Measurements from ENCODE around the gene CCDC152.
"Not testable (repeated sequence)": the region's sequence is repeated elsewhere in the genome, so short reads cannot be mapped to it uniquely, and the experiment has no call there.

The CCDC152 gene

DNA sequence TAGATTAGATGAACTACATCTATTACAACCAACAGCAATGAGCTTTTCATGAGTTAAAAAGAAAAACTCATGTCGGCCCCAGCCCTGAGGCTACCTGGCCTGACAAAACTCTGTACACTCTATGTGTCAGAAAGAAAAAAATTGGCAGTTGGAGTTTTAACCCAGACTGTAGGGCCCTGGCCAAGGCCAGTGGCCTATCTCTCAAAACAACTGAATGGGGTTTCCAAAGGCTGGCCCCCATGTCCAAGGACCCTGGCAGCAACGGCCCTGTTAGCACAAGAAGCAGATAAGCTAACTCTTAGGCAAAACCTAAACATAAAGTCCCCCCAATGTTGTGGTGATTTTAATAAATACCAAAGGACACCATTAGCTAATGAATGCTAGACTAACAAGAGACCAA is 59.9 kb downstream of the CCDC152 start:
- not testable (repeated sequence) for DNase-seq

DNA sequence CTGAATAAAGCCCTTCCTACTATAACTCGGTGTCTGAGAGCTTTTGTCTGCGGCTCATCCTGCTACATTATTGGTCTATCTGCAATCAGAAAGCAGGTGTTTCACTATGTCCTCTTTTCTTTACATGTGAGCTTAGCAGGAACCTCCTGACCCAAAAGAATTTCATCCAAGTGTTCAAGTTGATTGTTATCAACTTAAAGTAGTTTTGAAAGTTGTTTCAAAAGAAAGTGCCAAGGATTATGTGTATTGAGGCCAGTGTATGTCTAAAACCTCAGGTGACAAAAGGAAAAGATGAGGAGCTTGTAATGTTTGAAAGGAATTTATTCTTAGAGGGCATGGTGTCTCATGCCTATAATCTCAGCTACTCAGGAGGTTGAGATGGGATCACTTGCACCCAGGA is 63.1 kb downstream of the CCDC152 start:
- DNase-seq, result no peak

DNA sequence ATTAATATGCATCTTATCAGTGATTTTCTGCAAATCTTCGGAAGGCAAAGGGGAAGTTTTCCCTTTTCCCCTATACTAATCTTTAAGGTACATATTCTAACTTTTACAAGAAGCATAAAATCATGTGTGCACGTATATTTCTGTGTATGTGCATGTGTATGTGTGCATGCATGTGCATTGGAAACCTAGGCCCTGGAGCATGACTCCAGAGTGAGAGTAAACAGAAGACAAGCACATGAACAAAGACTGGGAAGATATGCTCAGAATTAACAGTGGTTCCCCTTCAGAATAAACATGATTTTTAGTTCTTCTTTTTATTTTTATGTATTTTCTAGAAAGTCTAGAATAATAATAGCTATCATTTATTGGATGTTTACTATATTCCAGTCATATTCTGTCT is 65.9 kb downstream of the CCDC152 start:
- DNase-seq, result no peak

DNA sequence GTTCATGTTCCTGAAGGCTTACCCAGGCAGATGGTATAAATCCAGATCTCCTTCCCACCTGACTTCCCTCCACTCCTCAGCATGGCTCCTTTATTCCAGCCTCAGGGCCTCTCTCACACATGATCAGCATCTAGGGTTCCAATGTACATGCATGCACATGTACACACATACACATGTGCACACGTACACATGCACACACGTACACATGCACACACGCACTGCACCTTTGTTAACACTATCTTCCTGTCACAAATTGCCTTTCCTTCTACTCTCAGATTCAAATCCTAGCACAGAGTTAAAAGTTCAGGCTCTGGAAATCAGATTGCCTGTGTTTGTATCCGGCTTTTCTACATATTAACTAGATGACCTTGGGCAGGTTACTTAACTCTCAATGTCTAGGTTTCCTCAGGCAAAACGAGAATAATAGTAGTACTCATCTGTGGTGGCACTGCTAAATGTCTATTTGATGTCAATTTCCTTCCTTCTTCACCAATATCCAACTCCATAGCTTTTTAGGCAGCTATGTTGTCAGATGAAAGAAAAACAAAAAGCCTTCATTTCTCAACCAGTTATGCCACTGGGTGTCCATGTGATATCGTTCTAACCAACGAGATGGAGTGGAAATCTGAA is 67.8 kb downstream of the CCDC152 start:
- no peak for DNase-seq

DNA sequence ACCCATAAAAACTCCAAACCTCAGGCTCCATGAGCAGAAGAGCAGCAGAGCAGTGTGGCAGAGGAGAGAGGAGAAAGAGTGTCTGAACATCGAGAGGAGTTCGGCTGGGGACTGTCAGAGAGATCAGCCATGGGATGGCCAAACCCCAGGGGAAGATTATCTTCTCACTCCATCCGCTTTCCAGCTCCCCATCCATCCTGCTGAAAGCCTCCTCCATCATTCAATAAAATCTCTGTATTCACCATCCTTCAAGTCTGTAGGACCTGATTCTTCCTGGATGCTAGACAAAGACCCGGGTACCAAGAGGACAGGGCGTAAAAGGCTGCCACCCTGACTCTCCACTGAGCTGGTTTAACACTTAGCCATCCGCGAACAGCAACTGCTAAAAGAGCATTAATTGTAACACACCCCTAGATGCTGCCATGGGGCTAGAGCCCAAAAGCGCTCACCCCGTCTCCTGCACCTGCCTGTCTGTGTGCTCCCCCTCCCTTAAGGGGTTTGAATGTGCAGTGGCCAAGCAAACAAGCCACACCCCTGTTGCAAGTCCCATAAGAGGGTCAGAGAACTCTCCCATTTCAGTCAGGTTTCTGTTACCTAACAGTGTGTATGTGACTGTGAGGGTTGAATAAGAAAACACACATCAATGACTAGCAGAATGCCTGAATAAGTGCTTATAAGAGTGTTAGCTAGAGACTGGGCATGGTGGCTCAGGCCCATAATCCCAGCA is 69.0 kb downstream of the CCDC152 start:
- no peak for DNase-seq

DNA sequence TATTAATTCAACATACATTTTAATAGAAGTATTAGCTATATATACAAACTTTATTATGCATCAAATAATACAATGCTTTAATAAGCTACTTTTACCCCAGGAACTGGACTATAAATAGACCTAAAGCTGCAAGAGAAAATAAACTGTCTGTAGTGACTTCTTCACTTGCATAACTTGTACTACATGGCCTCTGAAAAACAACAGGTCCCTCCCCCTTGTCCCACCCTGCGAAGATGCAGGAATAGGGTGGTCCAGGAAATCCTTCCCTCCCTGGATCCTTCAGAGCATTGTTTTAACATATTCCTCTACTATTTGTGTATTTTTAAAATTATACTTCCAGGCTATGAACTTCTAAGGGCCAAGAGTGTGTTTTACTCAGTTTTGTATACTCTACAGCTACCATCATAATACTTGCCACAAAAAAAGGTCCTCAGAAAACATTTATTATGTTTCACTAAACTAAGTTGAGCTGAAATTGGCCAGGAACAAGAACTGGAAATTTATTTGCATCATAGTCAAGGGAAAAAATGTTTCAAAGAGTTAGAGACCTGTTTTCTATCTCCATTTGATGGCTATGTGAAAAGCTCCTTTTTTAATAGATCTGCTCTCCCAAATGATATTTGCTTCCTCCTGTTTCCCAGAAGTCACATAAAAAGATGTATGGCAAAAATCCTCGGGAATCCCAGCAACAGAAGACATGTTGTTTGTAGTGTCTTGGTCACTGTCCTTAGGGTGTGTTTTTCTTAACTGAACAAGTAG is 70.3 kb downstream of the CCDC152 start:
- DNase-seq, result no peak

DNA sequence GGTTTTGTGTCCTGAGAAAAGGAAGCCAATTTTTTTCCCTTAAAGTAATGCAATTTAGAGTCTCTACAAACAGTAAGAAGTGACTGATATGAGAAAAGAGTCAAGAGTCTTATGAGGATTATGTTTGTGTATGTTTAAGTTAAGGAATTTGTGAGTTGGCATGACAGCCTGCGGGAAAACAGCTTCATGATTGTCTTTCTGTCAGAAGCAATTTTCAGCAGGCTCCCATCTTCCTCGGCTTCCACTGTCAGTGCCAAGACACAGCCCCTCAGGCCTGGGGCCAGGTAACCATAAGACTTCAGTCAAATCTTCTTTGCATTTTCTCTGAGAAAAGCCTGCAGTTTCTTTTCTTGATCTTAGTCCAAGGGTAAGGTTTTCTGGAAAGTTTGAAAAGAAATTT is 72.1 kb downstream of the CCDC152 start:
- no peak for DNase-seq

DNA sequence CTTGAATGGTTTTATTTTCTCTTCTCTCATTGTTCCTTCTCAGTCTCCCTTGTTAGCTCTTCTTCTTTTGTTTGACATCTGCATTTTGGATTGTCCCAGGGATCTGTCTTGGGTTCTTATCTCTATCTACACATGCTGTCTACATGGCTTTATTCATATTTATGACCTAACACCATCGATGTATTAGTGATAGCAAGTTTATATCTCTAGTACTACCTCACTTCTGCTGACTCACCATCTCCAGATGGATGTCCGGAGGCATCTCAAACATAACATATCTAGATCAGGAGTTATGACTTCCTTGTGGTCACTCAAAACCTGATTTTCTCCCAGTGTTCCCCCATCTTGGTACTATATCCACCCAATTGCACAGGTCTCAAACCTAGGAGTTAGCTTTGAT is 74.3 kb downstream of the CCDC152 start:
- no peak for DNase-seq

DNA sequence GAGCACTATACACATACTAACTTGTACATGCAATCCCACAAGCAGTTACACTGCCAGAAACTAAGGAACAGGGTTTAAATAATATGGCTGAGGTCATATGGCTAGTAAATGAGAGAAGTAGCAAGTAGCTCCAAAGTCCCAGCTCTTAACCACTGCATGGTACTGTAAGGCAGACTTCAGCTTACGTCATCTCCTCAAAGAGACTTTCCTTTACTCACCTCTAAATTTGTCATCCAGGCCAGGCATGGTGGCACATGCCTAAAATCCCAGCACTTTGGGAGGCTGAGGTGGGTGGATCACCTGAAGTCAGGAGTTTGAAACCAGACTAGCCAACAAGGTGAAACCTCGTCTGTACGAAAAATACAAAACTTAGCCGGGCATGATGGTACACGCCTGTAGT is 75.4 kb downstream of the CCDC152 start:
- DNase-seq, result no peak

DNA sequence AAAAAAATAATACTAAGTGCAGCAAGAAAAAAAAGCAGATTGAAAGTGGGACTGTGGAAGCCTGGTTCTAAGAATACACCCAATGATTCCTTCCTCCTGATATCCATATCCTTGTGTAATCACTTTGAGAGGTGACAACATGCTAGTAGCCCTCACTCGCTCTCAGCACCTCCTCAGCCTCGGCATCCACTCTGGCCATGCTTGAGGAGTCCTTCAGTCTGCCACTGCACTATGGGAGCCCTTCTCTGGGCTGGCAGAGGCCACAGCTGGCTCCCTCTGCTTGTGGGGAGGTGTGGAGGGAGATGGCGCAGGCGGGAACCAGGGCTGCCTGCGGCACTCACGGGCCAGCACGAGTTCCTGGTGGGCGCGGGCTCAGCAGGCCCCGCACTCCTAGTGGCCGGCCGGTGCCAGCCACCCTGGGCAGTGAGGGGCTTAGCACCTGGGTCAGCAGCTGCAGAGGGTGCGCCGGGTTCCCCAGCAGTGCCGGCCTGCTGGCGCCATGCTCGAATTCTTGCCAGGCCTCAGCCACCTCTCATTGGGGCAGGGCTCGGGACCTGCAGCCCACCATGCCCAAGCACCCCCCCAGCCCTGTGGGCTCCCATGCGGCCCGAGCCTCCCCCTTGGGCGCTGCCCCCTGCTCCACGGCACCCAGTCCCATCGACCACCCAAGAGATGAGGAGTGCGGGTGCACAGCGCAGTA is 79.6 kb downstream of the CCDC152 start:
- DNase-seq, result no peak

DNA sequence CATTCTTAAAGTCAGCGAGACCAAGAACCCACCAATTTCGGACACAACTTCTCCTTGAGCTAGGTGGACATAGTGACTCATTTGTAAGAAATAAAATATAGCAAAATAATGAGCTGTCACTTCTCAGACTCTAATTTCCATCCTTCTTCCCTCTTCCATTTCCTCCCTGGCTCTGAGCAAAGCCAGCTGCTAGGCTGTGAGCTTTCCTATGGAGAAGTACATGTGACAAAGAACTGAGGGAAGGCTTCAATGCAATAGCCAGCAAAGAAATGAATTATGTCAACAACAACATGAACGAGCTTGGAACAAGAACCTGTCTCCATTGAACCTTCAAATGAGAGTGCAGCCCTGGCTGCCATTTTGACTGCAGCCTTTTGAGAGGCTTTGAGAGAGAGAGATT is 81.0 kb downstream of the CCDC152 start:
- no peak for DNase-seq

DNA sequence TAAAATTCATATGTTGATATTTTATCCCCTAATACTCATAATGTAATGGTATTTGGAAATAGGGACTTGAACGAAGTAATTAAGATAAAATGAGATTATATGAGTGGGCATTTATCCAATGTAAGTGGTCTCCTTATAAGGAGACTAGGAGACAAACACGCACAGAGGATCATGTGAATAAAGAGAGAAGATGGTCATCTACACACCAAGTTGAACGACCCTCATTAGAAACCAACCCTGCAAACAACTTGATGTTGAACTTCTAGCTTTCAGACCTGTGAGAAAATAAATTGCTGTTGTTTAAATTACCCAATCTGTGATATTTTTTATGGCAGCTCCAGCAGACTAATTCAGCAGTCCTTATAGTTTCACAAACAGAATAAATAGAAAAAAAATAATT is 82.6 kb downstream of the CCDC152 start:
- no peak for DNase-seq

DNA sequence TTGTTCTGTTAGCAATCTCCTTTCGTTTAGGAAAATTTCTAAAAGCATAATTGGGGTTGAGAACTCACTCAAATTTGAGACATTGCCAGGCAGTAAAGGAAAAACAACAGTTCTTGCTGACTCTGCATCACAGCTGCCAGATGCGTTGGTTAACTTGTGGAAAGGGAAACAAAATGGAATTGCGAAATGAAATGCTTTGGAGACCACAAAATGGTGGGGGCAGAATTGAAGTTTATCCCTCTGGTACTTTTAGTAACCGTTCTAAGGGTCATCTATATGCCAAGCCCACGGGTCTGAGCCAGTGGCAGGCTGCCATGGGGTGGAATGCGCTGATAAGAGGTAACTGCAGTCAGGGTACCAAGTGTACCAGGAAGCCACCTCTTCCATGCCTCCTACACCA is 83.7 kb downstream of the CCDC152 start:
- DNase-seq, result peak; percentile 73

DNA sequence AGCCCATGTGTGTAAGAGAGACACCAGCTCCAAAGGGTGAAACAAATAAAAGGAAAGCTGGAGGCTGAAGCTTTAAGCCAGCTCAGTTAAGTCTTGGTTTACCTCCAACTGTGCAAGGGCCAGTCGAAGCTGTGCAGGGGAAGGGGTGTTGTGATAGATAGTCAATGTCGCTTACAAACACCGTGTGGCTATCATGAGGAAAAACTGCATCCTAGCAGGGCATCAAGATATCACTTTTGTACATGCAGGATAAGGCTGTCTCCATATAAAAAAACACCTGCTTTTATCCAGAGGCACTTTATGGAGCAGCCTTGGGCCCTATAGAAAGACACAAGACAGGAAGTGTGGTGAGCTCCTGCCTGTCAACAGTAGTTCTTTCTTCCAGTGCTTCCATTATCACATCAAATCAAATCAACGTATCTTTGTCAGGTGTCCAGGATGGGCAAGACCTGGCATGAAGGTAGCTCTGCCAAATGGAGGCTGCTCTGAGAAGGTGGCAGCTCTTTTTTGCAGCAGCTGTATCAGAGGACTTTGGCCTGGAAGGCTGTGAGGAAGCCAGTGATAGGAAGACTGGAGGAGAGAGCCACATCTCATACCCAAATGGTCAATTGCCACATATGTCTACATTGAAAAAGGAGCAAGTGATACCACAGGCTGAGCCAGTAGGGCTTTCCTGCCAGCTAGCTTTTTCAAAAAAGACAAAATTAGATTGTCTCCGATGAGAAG is 84.4 kb downstream of the CCDC152 start:
- no peak for DNase-seq

DNA sequence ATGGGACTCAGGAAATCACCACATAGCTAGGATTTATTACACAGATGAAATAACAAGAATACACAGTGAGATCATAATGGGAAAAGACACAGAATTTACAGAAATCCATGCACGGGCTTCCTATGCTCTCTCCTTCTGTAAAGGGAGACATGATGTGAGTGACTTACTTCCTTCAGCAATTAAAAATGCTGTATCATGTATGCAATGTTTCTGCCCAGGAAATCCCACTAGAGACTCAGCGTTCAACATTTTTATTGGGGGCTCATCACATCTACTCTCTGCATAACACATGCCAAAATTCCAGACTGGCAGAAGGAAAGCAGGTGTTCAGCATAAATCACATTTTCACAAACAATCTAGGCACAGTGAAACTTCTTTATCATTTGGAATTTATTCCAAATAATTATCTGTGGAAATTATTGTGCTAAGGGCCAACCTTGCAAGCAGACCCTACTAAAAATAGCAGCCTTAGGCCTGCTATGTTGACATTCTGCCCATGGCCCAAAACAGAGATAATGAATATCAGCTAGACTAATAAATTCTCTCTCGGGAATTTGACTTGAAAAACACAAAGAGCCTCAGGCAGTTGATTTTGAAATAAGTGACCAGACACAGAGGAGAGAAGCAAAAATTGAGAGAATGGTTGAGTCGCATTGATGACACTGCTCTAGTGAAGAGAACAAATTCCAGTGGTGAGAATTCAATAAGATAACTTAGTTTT is 86.5 kb downstream of the CCDC152 start:
- DNase-seq, result no peak

DNA sequence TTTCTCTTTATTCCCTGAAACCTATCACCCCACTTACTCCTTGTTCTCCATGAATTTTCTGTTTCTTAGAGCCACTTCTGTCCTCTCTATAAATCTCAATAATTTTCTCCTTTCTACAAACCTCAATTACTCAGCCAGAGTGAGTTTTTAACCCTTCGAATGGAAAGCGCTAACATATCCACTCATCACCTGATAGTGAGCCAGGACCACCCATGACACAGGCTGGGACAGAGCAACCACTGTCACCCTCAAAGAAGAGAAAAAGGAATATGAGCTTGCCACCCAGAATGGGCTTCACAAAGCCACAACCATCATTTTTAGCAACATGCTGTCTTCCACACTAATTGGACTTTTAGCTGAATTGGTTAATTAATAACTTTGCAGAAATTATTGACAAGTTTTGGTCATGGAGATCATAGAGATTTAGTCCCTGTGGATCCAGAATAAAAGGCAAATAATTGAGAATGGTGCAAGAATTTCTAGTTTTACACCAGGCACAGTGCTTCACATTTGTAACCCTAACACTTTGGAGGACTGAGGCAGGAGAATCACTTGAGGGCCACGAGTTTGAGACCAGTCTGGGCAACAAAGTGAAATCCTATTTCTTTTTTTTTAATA is 87.2 kb downstream of the CCDC152 start:
- no peak for DNase-seq

DNA sequence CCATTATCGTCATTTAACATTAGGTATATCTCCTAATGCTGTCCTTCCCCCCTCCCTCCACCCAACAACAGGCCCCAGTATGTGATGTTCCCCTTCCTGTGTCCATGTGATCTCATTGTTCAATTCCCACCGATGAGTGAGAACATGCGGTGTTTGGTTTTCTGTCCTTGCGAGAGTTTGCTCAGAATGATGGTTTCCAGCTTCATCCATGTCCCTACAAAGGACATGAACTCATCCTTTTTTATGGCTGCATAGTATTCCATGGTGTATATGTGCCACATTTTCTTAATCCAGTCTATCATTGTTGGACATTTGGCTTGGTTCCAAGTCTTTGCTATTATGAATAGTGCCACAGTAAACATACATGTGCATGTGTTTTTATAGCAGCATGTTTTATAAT is 87.8 kb downstream of the CCDC152 start:
- DNase-seq, result not testable (repeated sequence)

DNA sequence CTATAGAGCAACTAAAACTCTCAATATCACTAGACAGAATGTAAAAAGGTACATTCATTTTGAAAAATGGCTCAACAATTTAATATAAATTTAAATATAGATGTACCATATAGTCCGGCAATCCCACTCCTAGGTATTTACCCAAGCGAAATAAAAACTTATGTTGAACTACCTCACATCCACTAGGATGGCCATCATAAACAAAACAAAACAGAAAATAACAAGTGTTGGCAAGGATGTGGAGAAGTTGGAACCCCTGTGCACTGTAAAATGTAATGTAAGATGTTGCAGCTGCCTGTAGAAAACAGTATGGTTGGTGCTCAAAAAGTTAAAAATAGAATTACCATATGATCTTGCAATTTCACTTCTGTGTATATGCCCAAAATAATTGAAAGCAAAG is 91.9 kb downstream of the CCDC152 start:
- no peak for DNase-seq

DNA sequence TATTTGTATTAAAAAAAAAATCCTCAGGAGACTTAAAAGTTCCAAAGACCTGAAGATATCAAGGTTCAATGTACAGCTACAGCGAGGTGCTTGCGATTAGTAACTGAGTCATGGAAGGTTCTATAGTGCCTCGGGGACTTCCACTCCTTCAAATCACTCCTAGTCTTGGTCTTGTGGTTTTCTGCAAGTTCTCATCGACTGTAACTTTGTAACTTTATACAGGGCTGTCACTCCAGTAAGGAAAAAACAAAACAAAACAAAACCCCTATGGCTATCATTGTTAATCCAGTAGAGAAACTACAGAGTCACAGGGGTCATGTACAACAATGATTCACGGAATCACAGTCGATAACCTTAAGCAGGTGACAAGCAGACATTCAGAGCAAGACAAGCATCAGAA is 94.9 kb downstream of the CCDC152 start:
- no peak for DNase-seq

Measured in OCI-M1 (cell line).